ENCODE measurements around the gene FAM78A.

FAM78A gene

GRCh38 chr9:131320031-131320685 lies 43.8 kb upstream of the FAM78A start:
- Histone ChIP-seq H3K9ac (ENCODE audit: low read depth, low read length, poor library complexity, severe bottlenecking) (no peak overlapping the region), H3K4me1 (ENCODE audit: insufficient read depth, low read length, poor library complexity, severe bottlenecking) (no peaks in the 10 kb centered on the region), H3K27me3 (ENCODE audit: insufficient read depth, low read length, poor library complexity, severe bottlenecking) (no peaks in the 10 kb centered on the region), H2AFZ (ENCODE audit: low read length) (no peak overlapping the region), H3K4me3 (ENCODE audit: low read length, poor library complexity, severe bottlenecking) (no peak overlapping the region), H3K9me2 (replicated peaks; ENCODE audit: low read depth, low read length) (no peaks in the 10 kb centered on the region), H3K4me2 (ENCODE audit: low read depth, low read length, poor library complexity, severe bottlenecking) (no peak overlapping the region), H3K9me3 (ENCODE audit: insufficient read depth, low read depth, low read length) (no peaks in the 10 kb centered on the region), H4K20me1 (ENCODE audit: insufficient read depth, low read length, poor library complexity, severe bottlenecking) (no peaks in the 10 kb centered on the region), H3K79me2 (ENCODE audit: insufficient read depth, low read length) (no peaks in the 10 kb centered on the region), H3K36me3 (ENCODE audit: insufficient read depth, low read length) (no peaks in the 10 kb centered on the region), H3F3A (ENCODE audit: low read depth) (no peaks in the 10 kb centered on the region)
- no peak for TF ChIP-seq CTCF (conservative IDR thresholded peaks at IDR 0.05; ENCODE audit: low read length)
- no peak for TF ChIP-seq EZH2phosphoT487 (IDR thresholded peaks at IDR 0.05; ENCODE audit: borderline replicate concordance)

- Histone ChIP-seq H3F3A (ENCODE audit: low read depth) (no peaks in the 10 kb centered on the region), H3K27me3 (ENCODE audit: insufficient read depth, low read length, poor library complexity, severe bottlenecking) (no peaks in the 10 kb centered on the region), H3K9me2 (replicated peaks; ENCODE audit: low read depth, low read length) (no peaks in the 10 kb centered on the region), H3K4me2 (ENCODE audit: low read depth, low read length, poor library complexity, severe bottlenecking) (no peak overlapping the region), H3K36me3 (ENCODE audit: insufficient read depth, low read length) (no peaks in the 10 kb centered on the region), H3K4me3 (ENCODE audit: low read length, poor library complexity, severe bottlenecking) (no peak overlapping the region), H2AFZ (ENCODE audit: low read length) (no peak overlapping the region), H4K20me1 (ENCODE audit: insufficient read depth, low read length, poor library complexity, severe bottlenecking) (no peaks in the 10 kb centered on the region), H3K9me3 (ENCODE audit: insufficient read depth, low read depth, low read length) (no peaks in the 10 kb centered on the region), H3K79me2 (ENCODE audit: insufficient read depth, low read length) (no peaks in the 10 kb centered on the region), H3K9ac (ENCODE audit: low read depth, low read length, poor library complexity, severe bottlenecking) (no peak overlapping the region), H3K4me1 (ENCODE audit: insufficient read depth, low read length, poor library complexity, severe bottlenecking) (no peaks in the 10 kb centered on the region)
- TF ChIP-seq EZH2phosphoT487 (IDR thresholded peaks at IDR 0.05; ENCODE audit: borderline replicate concordance) = no peak
- no peak for TF ChIP-seq CTCF (conservative IDR thresholded peaks at IDR 0.05; ENCODE audit: low read length)
Measured at GRCh38 chr9:131319486-131319885, 43.2 kb upstream of the FAM78A start.

GRCh38 chr9:131318231-131319085 lies 42.1 kb upstream of the FAM78A start:
- Histone ChIP-seq H3F3A (ENCODE audit: low read depth) (no peaks in the 10 kb centered on the region), H4K20me1 (ENCODE audit: insufficient read depth, low read length, poor library complexity, severe bottlenecking) (no peaks in the 10 kb centered on the region), H3K4me2 (ENCODE audit: low read depth, low read length, poor library complexity, severe bottlenecking) (no peak overlapping the region), H3K9me2 (replicated peaks; ENCODE audit: low read depth, low read length) (no peaks in the 10 kb centered on the region), H3K9me3 (ENCODE audit: insufficient read depth, low read depth, low read length) (no peaks in the 10 kb centered on the region), H3K79me2 (ENCODE audit: insufficient read depth, low read length) (no peaks in the 10 kb centered on the region), H3K36me3 (ENCODE audit: insufficient read depth, low read length) (no peaks in the 10 kb centered on the region), H3K27me3 (ENCODE audit: insufficient read depth, low read length, poor library complexity, severe bottlenecking) (no peaks in the 10 kb centered on the region), H3K9ac (ENCODE audit: low read depth, low read length, poor library complexity, severe bottlenecking) (no peak overlapping the region), H3K4me1 (ENCODE audit: insufficient read depth, low read length, poor library complexity, severe bottlenecking) (no peaks in the 10 kb centered on the region), H2AFZ (ENCODE audit: low read length) (no peak overlapping the region), H3K4me3 (ENCODE audit: low read length, poor library complexity, severe bottlenecking) (no peak overlapping the region)
- TF ChIP-seq CTCF (conservative IDR thresholded peaks at IDR 0.05; ENCODE audit: low read length) (no peak), EZH2phosphoT487 (IDR thresholded peaks at IDR 0.05; ENCODE audit: borderline replicate concordance) (no peak)
